ENCODE results near the gene SLAMF6.
"Not testable (repeated sequence)": the region's sequence is repeated elsewhere in the genome, so short reads cannot be mapped to it uniquely, and the experiment has no call there.

Gene SLAMF6

GRCh38 chr1:160541622-160542302, 18.7 kb upstream of the SLAMF6 start:
- DNase-seq = no peak

DNA sequence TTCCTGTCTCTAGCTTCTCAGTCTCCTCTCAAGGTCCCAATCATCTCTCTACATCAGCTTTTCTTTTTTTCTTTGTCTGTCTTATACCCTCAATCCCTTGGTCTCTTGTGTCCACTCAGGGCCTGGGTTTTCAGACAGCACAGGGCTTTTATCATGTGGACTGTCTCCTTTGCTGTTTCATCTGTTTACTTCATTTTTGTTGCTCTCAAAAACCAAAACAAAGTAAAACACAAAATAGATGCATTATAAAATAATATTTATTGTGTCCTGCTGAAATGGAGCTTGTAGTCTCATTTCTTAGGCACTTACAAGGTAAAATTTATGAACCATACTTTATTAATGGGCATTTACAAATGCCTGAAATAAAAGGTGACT, 17.8 kb upstream of the SLAMF6 start:
- no peak for DNase-seq

DNA sequence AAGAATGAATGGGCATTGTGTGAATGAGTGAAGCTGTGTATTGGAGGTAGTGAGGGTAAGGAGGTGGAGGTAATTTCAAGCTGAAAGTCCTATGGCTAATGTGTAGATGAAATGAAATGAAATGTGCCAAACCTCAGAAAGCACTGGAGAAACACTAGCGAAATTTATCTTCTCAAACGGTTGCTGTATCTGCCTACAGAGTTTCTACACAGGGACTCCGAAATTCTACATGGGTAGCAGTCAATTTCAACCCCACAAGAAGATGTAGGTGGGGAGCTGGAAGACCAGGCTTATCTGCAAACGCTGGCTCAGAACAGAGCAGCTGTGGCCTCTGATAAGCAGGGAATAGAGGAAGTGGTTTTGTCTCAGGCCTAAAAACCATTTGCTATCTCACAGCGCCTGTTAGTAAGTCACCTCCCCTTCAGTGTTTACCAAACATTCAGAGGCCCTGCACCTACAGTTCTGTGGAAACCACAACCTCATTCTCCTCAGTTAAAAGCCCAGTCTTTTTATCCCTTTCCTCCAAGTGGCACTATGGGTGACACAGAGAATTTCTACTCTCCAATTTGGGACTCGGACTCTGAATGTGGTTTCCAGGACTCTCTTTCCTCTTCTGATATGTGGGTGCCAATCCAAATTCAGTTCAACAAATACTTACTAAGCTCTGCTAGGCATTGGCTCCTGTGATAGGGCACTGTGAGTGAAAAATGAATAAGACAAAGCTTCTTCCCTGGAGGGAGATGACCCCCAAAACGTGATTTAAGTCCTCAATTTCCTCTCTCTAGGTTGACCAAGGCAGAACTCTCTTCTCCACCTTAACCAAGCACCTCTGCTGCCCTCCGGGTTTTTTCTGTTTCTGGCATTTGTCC, 17.2 kb upstream of the SLAMF6 start:
- DNase-seq = no peak

DNA sequence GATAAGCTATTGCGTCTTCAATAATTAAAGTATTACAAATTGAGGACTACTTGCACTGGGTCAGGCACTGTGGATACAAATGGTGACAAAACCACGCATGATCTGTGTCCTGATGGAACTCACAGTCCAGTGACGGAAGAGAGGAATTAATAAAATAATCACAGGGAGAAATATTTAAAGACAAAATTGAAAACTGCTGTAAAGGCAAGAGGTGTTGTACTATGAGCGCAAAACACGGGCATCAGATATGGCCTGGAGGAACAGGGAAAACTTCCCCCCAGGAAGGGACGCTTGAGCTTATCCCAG, 16.6 kb upstream of the SLAMF6 start:
- DNase-seq = no peak

GRCh38 chr1:160538985-160539651, 16.1 kb upstream of the SLAMF6 start:
- no peak for DNase-seq

DNA sequence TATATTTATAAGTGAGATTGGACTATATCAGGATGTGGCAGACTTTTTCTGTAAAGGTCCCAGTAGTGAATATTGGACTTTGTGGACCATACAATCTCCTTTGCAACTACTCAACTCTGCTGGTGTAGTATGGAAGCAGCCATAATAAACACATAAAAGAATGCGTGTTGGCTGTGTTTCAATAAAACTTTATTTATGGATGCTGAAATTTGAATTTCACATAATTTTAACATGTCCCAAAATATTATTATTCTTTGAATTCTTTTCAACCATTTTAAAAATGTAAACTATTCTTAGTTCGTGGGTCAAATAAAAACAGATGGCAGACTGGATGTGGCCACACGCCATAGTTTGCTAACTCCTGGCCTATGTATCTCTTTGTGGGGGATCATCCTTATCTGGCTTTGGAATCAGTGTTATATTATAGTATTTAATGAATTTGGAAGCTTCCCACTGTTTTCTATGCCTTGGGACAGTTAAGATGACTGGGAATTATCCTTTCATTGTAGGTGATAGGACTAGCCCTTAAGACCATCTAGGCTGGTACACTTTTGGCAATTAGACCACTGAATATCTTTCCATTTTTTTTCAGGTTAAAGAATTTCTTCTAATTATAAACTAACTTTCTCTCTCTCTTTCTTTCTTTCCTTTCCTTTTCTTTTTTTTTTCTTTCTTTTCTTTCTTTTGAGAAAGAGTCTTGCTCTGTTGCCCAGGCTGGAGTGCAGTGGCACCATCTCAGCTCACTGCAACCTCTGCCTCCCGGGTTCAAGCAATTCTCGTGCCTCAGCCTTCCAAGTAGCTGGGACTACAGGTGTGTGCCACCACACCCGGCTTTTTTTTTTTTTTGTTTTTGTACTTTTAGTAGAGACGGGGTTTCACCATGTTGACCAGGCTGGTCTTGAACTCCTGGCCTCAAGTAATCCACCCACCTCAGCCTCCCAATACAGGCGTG, 14.9 kb upstream of the SLAMF6 start:
- DNase-seq = no peak

DNA sequence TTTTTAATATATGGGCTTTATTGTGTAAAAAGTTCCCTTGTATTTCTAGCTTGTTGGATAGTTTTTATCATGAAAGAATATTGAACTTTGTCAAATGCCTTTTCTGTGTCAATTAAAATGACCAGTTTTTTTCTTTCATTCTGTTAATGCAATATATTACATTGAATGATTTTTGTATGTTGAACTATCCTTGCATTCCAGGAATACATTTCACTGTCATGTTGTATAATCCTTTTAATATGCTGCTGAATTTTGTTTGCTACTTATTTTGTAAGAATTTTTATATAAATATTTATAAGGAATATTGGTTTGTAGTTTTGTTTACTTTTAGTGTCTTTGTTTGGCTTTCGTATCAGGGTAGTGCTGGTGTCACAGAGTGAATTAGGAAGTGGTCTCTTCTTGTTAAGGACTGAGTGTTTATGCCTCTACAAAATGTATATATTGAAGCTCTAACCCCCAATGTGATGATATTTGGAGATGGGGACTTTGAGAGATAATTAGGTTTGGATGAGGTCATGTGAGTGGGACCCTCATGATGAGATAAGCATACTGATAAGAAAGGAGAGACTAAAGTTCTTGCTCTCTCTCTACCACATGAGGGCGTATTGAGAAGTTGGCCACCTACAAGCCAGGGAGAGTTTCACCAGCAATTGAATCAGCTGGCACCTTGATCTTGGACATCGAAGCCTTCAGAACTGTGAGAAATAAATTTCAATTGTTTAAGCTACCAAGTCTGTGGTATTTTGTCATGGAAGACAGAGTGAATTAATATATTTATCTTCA, 12.0 kb upstream of the SLAMF6 start:
- no peak for DNase-seq

DNA sequence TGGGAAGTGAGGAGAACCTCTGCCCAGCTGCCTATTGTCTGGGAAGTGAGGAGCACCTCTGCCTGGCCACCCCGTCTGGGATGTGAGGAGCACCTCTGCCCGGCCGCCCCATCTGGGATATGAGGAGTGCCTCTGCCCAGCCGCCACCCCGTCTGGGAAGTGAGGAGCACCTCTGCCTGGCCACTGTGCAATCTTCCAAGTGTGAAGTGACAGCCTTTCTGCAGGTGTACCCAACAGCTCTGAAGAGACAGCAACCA, 9.4 kb upstream of the SLAMF6 start:
- DNase-seq = not testable (repeated sequence)

GRCh38 chr1:160531809-160532556, 8.9 kb upstream of the SLAMF6 start:
- not testable (repeated sequence) for DNase-seq

- DNase-seq = not testable (repeated sequence)
These were observed 6.4 kb upstream of the SLAMF6 start for GRCh38 chr1:160529401-160529952.

- DNase-seq = not testable (repeated sequence)
These were observed 734 bp upstream of the SLAMF6 start for GRCh38 chr1:160523789-160524188.

DNA sequence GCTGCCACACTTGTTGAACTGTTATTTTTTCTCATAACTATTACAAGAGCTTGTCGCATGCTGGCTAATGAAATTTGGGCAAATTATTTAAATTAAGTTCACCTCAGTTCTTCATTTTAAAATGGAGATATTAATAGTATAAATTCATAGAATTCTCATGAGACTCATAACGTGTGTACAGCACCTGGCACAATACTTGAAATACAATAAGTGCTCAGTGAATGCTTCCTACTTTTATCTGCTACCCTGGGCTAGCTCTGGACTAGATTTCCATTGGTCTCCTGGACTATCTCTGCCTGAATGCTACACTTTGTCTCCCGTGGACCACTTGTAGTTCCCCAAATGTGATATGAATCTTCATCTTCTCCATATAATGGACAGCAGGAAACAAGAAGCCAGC, 919 bp downstream of the SLAMF6 start:
- no peak for DNase-seq

- DNase-seq = no peak
These were observed 1.5 kb downstream of the SLAMF6 start for GRCh38 chr1:160521554-160521953.

DNA sequence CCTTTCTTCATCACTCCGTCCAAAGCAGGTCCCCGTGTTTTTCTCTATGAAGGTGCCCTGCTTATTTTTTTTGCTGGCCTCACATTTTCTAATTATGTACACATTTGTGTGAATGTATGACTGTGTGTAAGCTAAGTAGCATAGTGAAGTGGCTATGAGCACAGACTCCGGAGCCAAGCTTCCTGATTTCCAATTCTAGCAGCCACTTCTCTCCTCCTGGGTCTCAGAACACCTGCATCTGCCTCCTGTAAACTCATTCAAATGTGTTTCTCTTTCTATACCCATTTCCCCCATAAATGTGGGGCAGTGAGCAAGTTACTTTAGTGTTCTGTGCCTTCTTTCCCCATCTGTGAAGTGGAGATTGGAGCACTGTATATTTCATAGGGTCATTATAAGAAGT, 2.1 kb downstream of the SLAMF6 start:
- no peak for DNase-seq

DNA sequence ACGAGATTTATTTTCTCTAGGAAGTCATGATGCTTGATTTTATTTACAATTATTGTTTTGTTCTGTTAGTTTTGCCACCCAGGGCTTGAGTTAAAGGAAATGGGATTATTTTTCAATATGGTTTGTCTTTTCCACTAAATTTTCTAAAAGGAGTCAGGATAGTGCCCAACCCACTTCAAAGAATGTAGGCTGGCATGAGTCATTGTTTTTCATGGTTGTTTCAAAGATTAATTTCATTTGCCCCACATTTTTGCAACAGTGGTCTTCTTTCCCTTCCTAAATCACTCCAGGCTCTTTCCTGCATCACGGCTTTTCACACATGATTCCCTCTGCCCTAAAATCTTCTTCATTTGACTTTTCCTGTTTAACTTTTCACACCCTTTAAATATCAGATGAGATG, 2.5 kb downstream of the SLAMF6 start:
- no peak for DNase-seq

DNA sequence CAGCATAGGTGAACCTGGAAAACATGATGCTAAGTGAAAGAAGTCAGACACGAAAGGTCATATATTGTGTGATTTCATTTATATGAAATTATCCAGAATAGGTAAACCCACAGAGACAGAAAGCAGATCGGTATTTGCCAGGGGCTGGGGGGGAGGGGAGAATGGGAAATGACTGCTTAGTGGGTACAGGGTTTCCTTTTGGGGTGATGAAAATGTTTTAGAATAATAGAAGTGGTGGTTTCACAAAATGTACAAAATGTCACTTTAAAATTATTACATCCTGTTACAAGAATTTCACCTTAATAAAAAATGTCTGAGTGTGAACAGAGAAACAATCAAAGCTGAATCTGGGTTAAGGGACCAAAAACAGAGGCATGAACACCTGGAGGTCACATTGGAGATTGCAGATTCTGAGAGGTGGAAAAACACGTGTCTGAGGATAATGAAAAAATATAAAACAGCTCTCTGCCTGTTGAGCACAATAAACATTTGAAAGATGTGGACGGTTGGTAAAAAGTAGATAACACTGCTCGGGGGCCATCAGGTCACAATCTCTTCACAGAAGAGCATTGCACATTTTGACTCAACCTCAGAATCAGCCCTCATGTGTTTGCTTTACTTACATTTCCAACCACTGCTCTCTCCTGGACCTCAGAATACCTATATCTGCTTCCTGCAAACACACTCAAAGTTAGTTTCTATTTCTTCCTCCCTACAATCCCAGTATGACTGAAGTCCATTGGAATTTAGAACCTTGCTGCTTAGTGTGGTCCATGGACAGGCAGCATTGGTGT, 3.2 kb downstream of the SLAMF6 start:
- DNase-seq = no peak

DNA sequence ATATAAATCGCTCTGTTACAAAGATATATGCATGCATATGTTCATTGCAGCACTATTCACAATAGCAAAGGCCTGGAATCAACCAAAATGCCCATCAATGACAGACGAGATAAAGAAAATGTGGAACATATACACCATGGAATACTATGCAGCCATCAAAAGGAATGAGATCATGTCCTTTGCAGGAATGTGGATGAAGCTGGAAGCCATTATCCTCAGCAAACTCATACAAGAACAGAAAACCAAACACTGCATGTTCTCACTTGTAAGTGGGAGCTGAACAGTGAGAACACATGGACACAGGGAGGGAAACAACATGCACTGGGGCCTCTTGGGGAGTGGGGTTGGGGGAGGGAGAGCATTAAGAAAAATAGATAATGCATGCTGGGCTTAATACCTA, 5.5 kb downstream of the SLAMF6 start:
- not testable (repeated sequence) for DNase-seq

DNA sequence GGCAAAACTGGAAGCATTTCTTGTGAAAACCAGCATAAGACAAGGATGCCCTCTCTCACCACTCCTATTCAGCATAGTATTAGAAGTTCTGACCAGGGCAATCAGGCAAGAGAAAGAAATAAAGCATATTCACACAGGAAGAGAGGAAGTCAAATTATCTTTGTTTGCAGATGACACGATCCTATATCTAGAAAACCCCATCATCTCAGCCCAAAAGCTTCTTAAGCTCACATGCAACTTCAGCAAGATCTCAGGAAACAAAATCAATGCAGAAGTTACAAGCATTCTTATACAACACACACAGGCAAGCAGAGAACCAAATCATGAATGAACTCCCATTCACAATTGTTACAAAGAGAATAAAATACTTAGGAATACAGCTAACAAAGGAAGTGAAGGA, 7.1 kb downstream of the SLAMF6 start:
- not testable (repeated sequence) for DNase-seq

DNA sequence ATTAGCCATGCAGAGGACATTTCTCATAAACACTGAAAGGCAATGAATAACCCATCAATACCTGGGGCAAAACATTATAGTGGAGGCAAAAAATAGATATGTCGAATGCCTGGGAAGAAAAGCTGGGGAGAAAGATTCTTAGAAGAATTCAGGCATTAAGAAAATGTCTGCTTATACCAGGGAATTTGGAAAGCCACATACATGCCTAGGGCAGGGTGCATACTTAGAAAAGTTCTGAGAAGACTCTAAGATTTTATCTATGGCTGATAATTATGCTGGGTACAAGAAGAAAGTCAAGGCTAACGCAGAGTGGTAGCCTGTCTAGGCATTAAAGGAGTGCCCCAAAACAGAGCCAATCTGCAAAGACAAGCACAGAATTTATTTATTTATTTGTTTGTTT, 18.4 kb downstream of the SLAMF6 start:
- no peak for DNase-seq

GRCh38 chr1:160503087-160503486, 20.0 kb downstream of the SLAMF6 start:
- no peak for DNase-seq

All from SW 1271 (cell line).